Astrocyte of the spinal cord (primary cell): ENCODE results near the gene PID1.
"Not testable (repeated sequence)": the region's sequence is repeated elsewhere in the genome, so short reads cannot be mapped to it uniquely, and the experiment has no call there.

ENCODE experiments used
- DNase-seq: peaks from one replicate; pipeline ENCODE4 v3.0.0; 2011; ENCODE audit warnings: low read depth, low spot score
- H3K4me3 ChIP-seq: 2 replicates; pipeline ENCODE4 v1.5.1; 2011; ENCODE audit warnings: low read depth, mild to moderate bottlenecking, low read length, moderate library complexity
- in situ Hi-C: cut with HindIII; loops from 2 replicates; pipeline ENCODE4 v1.10.0; 2017; ENCODE audit warnings: low sequenced_read_pairs
- TF ChIP-seq, protein P1 (sequence below): IDR thresholded peaks from 2 replicates; pipeline ENCODE4 v1.5.1; 2012; ENCODE audit warnings: low read depth, mild to moderate bottlenecking, low read length, inconsistent platforms

Gene PID1

DNA sequence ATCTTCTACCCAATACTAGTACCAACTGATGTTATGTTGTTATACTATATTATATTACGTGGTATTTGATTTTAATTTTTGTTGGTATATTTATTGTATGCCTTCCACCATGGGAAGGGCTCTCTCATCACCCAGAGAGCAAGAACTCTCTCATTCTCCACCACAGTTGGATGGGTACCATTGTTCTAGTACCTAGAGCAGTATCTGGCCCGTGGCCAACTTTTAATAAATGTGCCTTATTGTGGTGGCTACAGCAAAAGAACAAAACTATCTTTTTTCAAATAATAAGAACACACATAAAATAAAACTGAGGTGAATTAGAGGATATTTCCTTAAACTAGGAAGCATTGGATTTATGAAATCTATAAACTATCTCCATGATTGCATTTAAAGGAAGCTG, 71.8 kb downstream of the PID1 start:
- in situ Hi-C loops = no loop called here
- TF ChIP-seq, protein P1, sequence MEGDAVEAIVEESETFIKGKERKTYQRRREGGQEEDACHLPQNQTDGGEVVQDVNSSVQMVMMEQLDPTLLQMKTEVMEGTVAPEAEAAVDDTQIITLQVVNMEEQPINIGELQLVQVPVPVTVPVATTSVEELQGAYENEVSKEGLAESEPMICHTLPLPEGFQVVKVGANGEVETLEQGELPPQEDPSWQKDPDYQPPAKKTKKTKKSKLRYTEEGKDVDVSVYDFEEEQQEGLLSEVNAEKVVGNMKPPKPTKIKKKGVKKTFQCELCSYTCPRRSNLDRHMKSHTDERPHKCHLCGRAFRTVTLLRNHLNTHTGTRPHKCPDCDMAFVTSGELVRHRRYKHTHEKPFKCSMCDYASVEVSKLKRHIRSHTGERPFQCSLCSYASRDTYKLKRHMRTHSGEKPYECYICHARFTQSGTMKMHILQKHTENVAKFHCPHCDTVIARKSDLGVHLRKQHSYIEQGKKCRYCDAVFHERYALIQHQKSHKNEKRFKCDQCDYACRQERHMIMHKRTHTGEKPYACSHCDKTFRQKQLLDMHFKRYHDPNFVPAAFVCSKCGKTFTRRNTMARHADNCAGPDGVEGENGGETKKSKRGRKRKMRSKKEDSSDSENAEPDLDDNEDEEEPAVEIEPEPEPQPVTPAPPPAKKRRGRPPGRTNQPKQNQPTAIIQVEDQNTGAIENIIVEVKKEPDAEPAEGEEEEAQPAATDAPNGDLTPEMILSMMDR = no peak
- no peak overlapping the region for H3K4me3 ChIP-seq
- no peak for DNase-seq

DNA sequence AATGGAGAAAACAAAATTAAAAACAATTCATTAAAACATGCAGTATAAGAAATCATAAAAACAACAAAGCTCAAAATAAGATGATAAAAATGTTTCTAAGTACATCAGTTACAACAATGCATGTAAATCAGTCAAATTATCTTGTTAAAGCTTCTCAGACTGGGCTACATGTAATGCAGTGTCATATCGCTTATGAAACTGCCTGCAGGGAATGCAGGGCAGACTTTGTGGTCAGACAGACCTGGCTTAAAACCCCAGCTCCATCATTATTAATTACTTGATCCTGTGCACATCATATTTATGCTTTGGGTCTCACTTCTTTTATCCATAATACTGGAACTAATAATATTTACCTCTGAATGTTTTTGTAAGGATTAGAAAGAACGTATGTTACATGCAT, 74.6 kb downstream of the PID1 start:
- in situ Hi-C loops = no loop called here
- TF ChIP-seq, protein P1 = no peak
- H3K4me3 ChIP-seq = no peak overlapping the region
- DNase-seq = no peak

DNA sequence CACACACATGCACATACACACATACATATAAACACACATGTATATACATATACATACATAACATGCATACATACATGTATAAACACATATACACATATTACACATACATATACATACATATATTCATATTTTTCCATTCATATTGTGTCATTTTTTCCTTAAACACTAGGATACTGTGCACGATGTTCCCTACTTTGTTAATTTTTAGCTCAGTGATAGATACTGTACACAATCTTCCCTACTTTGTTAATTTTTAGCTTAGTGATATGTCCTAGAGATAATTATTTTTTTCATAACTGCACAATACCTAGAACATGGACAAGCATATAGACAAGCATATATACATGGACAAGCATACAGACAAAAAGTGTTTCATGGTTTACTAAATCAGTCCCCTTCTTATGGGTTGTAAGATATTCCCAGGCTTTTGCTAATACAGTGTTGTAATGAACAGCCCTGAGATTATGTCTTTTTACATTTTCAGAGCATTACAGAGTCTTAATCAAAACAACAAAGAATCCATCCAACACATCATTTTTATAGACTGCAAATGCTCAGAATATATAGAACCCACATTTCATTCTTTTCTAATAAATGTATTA, 75.6 kb downstream of the PID1 start:
- TF ChIP-seq, protein P1 = no peak
- in situ Hi-C loops = no loop called here
- DNase-seq = no peak
- no peak overlapping the region for H3K4me3 ChIP-seq

DNA sequence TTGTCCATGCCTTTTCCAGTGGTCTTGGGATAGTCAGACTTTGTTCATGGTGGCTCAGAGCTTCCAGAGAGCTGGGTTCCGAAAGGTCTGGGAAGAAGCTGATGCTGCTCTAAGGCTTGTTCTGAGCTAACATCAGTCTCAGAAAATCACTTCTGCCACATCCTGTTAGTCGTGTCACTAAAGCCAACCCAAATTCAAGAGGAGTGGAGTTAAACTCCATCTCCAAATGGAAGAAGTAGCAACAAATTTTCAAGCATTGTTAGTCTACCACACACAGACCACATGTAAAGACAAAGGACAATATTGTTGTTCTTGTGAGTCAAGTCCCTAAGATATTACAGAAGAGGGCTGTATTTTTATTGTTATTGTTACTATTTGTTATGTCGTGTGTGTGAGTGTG, 77.8 kb downstream of the PID1 start:
- TF ChIP-seq, protein P1 = no peak
- no peak overlapping the region for H3K4me3 ChIP-seq
- DNase-seq = no peak
- in situ Hi-C loops = no loop called here

DNA sequence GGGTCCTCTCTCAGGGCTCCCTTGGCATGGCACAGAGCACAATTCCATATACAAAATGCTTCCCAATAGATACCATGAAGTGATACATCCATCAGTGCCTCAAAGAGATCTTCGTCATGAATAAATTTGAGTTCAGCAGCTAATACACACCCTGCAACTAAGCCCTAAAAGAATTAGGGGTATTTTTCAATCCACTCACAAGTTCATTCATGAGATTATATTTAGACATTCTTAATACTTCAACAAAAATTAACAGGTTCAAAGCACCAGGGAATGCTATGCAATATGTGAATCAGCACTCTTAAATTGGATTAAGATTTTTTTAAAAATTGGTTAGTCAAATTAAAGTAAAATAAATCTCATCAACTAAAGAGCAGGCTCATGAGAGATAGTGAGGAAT, 79.7 kb downstream of the PID1 start:
- H3K4me3 ChIP-seq = no peak overlapping the region
- no peak for DNase-seq
- in situ Hi-C loops = no loop called here
- TF ChIP-seq, protein P1 = no peak

DNA sequence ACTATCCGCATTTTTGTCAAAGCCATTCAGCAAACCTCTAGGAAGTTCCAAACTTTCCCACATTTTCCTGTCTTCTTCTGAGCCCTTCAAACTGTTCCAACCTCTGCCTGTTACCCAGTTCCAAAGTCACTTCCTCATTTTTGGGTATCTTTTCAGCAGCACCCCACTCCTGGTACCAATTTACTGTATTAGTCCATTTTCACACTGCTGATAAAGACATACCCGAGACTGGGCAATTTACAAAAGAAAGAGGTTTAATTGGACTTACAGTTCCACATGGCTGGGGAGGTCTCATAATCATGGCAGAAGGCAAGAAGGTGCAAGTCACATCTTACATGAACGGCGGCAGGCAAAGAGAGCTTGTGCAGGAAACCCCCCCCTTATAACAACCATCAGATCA, 84.0 kb downstream of the PID1 start:
- in situ Hi-C loops, DNase-seq, H3K4me3 ChIP-seq: not testable (repeated sequence)

DNA sequence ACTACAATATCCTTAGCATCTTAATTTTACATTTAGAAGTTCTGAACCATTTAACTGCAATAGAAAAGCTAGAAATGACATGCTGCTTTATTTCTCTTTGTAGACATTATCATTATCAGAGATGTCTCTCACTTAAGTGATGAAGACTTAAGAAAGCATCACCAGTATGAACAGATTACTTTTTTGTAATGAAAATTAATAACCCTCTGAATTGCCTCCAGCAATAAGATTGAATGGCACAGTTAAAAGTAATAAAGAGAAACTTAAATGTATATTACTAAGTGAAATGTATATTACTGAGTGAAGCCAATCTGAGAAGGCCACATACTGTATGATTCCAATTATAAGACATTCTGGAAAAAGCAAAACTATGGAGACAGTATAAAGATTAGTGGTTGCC, 89.4 kb downstream of the PID1 start:
- H3K4me3 ChIP-seq = no peak overlapping the region
- in situ Hi-C loops = no loop called here
- TF ChIP-seq, protein P1 = no peak
- no peak for DNase-seq
